SKM-1 treated with dmso at 0.1 percent for 144 hours (cell line): ENCODE results near the gene BRD3.

Experiments used
- DNase-seq: peaks from one replicate; lab custom pipeline; 2025; ENCODE audit not compliant: unreplicated experiment; lab: John Stamatoyannopoulos, UW

BRD3 gene

GRCh38 chr9:134055981-134056461 is 11.8 kb downstream of the BRD3 start:
- no peak for DNase-seq

DNA sequence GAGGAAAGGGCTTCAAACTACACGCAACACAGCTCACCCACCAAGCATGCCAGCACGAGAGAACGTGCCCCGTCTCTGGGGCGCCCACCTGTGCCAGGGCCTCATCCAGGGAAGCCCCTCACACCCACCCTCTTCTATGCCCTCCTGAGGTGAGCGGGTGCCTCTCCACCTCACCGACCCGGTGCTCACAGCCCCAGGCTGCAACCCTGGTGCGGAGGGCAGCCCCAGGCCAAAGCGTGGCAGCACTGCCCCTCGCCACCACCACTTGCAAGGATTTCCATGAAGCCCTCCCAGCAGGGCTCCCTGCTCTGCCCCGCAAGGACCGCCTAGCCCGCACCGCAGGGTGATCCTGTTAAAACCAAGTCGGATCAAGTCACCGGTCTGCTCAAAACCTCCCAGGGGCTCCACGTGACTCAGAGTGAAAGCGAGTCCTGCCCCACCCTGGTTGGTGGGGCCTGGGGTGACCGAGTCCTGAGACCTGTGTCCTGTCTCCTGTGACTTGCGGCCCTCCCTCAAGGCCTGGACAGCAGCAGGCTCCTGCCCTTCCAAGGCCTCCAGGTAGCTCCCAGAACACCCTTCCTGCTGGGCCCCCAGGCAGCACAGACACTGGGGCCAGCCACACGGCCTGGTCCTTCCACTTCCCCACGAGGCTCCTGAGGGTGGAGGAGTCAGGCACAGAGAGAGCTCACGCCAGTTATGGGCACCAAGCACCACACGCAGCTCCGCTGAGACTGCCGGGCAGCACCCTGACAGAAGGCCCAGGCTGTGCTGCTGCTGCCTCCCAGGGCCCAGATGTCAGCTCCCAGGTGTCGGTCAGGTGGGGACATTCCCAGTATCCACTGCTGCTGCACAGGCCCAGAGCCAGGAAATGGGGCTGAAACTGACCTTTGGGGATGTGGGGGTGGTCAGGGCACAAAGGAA is 12.7 kb downstream of the BRD3 start:
- no peak for DNase-seq

DNA sequence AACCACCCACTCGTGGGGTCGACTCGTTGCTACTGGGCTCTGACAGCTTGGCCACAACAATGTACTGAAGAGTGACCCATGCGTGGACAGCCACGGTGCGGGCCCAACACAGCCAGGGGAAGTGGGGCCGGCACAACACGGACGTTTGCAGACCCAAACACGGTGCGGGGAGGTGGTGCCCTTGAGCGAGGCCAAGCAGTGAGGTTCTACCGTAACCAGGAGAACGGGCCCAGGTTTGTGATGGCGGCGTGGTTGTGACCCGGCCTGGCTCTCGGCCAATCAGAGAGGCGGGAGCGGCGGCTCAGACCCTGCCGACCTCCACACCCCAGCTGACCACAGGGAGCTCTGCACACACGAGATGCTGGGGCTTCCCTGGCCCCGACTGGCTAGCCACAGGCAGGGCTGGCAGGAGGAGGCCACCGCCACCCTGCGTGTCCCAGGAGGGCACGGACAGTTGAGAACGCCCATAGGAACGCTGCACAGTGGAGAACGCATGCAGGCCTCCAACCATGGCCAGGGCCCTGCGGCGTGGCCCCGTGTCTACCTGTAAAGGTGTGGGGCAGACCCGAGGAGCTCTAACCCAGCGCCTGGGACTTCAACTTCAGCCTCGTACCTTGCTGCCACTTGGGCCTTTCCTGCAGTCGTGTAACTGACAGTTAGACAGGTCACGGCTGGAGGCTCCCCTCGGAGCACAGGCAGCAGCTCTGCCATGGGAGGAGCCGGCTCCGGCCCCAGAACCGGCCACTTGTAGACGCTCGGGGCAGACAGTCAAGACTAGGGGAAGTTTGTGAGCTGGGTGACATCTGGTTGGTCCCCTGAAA is 13.7 kb downstream of the BRD3 start:
- DNase-seq: no peak

DNA sequence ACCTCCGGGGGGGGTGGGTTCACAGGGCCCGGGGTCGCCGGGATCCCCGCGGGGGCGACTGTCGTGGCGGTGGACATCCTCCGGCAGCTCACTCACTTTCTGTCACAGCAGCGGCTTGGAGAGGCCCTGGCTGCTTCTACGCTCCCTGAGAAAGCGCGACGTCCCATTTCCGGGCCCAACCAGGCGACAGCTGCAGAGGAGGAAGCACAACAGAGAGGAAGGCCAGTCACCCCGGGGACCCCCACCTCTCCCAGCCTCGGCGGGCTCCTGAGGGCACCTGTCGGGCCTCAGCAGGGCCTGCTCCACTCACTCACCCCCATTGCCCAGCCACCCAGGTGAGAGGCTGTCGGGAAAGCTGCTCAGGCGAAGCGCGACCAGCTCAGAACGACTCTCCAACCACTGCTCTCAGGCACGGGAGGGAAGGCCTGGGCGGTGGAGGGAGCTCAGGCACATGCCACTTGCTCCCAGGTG is 14.4 kb downstream of the BRD3 start:
- no peak for DNase-seq

DNA sequence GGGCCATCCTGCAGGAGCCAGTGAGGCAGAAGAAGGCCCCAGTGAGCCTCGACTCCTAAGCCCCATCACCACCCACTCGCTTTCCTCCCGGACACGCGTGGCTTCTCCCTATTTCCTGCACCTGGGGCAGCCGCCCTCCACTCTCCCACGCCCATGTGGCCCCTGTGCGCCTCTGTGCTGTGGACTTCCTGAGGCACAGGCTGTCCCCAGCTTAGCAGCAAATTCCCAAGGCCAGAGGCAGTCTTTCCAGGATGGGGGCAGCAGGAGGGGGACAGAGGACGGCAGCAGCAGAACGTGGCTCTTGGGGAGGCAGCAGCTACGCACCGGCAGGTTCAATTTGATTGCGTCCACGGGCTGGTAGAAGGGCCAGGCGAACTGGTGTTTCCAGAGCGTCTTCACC is 14.9 kb downstream of the BRD3 start:
- DNase-seq: no peak

- DNase-seq: no peak
Observed at GRCh38 chr9:134052491-134052890, 15.3 kb downstream of the BRD3 start.

- DNase-seq: no peak
Observed at GRCh38 chr9:134051319-134051718, 16.5 kb downstream of the BRD3 start.

- no peak for DNase-seq
Observed at GRCh38 chr9:134050726-134051125, 17.1 kb downstream of the BRD3 start.

GRCh38 chr9:134049772-134050588 is 17.8 kb downstream of the BRD3 start:
- DNase-seq: no peak

- no peak for DNase-seq
Observed at GRCh38 chr9:134049236-134049635, 18.6 kb downstream of the BRD3 start.

- DNase-seq: no peak
Observed at GRCh38 chr9:134048582-134048968, 19.3 kb downstream of the BRD3 start.

DNA sequence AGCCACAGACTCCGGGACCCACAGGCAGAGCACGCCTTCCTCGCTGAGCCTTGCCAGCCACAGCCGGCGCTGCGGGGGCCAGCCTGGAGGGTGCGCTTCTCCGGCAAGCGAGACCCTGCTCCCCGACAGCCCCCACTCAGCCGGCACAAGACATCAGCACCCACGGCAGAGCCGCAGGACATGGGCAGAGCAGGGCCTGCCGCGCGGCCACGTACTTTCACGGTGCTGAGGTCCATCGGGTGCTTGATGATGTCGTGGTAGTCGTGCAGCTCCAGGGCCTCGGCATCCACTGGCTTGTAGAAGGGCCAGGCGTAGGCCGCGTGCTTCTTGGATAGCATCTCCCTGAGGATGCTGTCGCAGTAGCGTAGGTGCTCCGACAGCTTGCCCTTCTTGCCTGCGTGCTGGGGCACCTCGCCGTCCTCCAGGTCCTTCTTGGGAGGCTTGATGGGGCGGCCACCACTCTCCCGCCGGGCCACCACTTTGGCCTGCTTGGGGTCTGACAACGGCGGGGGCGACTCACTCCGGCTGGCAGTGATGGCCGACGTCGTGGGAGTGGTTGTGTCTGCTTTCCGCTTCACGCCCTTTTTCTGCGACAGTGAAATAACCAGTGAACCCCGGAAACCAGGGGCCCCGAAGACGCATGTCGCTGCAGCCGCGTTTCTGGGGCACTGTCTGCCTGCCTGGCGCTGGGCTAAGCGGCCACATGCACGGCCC is 19.8 kb downstream of the BRD3 start:
- no peak for DNase-seq

- DNase-seq: no peak
Observed at GRCh38 chr9:134046894-134047681, 20.7 kb downstream of the BRD3 start.

GRCh38 chr9:134045841-134046544 is 21.8 kb downstream of the BRD3 start:
- no peak for DNase-seq

DNA sequence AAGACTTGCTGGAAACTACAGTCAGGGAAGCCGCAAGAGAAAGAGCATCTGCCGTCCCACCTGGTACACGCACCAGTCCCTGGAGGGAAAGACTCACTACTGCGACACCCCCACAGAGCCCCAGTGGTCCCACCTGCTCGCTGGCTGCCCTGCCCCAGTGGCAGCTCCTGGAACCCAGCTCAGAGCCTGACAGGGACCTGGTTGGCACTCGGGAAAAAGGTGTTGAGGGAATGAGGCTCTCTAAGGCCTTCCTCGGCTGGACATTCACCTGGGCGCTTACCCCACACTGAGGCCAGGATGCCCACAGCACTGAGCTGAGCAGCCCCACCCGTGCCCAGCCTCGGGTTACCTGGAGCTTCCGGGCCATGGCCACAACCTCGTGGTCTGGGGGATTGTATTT is 22.9 kb downstream of the BRD3 start:
- no peak for DNase-seq

GRCh38 chr9:134043531-134043988 is 24.3 kb downstream of the BRD3 start:
- DNase-seq: no peak

DNA sequence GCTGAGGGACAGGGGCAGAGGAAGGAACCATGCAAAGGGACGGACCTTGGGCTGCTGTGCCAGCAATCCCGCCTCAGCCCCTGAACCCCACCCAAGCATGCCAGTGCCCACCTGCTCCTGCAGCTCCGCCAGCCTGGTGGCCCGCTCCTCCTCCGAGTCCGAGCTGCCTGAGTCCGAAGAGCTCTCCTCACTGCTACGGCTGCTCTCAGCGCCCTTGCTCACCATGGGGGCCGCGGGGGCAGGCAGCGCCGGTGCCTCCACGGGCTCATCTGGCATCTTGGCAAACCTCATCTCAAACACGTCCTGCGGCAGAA is 26.2 kb downstream of the BRD3 start:
- DNase-seq: no peak

GRCh38 chr9:134040781-134041648 is 26.8 kb downstream of the BRD3 start:
- no peak for DNase-seq
